ENCODE data around the gene SPHK1.
A peak's percentile ranks its signal among the peaks of the same experiment; 100 is the strongest.
"Not testable (repeated sequence)": the region's sequence is repeated elsewhere in the genome, so short reads cannot be mapped to it uniquely, and the experiment has no call there.

SPHK1 gene, protein sequence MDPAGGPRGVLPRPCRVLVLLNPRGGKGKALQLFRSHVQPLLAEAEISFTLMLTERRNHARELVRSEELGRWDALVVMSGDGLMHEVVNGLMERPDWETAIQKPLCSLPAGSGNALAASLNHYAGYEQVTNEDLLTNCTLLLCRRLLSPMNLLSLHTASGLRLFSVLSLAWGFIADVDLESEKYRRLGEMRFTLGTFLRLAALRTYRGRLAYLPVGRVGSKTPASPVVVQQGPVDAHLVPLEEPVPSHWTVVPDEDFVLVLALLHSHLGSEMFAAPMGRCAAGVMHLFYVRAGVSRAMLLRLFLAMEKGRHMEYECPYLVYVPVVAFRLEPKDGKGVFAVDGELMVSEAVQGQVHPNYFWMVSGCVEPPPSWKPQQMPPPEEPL

DNA sequence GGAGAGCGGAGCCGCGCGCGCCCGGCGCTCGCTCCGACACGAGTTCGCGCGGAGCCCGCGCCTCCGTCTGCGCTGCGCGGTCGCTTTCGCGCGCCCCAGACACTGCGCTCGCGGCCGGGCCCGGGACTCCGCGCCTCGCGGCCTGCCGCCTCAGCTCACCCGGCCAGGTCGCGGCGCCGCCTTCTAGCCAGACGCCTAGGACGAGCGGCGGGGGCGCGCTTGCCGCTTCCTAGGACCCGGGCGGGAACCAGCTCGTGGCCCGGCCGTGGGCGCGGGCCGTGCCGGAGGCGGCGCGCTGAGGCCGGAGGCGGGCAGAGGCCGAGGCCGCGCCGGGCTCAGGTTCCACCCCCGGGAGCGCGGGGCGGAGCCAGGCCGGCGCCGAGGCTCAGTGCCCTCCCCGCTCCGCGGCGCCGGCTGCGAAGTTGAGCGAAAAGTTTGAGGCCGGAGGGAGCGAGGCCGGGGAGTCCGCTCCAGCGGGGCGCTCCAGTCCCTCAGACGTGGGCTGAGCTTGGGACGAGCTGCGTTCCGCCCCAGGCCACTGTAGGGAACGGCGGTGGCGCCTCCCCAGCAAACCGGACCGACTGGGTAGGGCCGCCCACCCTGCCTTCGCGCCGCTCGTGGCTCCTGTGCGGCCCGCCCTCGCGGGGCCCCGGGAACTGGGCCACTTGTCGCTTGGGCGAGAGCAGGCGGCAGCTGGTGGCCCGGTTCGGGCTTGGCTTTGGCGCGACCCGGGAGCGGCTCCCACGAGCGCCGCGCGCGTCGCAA is at the start of gene SPHK1:
TSS of gene SPHK1 (plus strand) at position 388 of the 765 bp plus-strand sequence. CDS start 1,036 bp downstream, outside the sequence.
- DNase-seq, result peak; percentile 91

DNA sequence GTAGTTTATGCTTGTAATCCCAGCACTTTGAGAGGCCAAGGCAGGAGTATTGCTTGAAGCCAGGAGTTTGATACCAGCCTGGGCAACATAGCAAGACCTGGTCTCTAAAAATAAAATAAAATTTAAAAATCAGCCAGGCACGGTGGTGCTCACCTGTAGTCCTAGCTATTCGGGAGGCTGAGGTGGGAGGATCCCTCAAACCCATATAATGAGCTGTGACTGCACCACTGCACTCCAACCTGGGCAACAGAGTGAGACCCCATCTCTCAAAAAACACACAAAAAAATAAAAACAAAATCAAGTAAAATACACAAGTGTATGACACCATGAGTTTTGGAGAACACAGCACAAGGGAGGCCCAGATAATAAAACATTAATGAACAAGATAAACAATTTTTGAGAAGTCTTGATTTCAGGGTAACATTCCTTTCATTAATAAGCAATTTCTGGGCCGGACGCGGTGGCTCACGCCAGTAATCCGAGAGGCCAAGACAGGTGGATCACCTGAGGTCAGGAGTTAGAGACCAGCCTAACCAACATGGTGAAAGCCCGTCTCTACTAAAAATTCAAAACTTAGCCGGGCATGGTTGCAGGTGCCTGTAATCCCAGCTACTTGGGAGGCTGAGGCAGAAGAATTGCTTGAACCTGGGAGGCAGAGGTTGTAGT is 48.6 kb upstream of the SPHK1 start:
- DNase-seq, result no peak

DNA sequence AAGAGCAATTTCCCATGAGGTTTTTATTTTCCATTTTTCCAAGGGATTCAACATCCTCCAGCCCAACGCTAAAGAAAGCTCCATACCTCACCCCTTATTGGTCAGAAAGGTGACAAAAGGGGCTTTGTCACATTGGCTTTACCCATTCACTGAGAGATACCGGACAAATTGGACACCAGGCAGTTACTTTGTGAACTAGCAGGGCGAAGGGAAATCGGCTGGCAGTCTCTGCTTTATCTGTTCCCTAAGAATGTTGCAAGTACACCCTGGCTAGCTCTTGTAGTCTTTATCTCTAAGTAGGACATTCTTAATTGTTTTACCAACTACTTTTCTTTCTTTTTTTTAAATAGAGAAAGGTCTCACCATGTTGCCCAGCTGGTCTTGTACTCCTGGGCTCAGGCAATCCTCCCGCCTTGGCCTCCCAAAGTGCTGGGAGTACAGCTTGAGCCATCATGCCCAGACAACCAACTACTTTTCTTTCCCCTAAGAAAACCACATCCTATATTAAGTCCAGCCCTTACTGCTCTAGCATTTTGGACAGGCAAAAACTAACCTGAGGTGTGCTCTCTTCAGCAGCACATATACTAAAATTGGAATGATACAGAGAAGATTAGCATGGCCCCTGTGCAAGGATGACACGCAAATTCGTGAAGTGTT is 47.5 kb upstream of the SPHK1 start:
- DNase-seq, result no peak

DNA sequence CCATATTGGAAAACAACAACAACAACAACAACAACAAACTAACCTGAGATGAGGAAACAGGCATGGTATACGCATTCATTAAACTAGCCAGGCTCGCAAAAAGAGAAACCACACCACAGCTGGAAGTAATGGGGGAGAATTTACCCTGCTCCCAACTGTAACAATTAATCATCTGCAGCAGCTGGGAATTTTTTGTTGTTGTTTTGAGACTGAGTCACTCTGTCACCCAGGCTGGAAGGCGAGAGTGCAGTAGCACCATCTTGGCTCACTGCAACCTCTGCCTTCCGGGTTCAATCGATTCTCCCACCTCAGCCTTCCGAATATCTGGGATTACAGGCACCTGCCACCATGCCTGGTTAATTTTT is 47.0 kb upstream of the SPHK1 start:
- no peak for DNase-seq

DNA sequence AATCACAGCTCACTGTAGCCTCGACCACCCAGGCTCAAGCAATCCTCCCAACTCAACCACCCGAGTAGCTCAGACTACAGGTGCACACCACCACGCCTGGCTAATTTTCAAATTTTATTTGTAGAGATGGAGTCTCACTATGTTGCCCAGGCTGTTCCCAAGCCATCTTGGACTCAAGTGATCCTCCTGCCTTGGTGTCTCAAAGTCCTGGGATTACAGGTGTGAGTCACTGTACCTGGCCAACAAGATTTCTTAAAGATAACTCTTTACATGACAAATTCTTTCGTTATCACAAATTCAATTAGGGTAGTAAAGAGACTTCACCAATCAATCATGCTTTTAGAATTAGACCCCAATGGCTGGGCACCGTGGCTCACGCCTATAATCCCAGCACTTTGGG is 43.1 kb upstream of the SPHK1 start:
- no peak for DNase-seq

DNA sequence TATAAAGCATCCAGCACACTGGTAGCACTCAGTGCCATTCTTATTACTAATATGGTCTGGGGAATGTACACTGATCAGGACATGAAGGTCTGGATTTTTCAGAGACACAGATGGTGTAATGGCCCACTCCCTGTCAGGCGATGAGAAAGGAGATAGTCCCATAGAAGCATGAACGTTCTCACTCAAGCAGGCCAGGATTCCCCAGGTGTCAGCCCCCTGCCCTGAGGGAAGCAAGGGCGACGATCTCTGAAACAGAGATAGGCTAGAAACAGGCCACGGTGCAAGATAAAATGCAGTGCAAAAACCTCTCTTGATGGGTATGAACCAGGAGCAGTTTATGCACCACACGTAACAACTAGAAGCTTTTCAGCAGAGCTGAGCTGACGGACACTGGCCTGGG is 41.3 kb upstream of the SPHK1 start:
- DNase-seq, result no peak

DNA sequence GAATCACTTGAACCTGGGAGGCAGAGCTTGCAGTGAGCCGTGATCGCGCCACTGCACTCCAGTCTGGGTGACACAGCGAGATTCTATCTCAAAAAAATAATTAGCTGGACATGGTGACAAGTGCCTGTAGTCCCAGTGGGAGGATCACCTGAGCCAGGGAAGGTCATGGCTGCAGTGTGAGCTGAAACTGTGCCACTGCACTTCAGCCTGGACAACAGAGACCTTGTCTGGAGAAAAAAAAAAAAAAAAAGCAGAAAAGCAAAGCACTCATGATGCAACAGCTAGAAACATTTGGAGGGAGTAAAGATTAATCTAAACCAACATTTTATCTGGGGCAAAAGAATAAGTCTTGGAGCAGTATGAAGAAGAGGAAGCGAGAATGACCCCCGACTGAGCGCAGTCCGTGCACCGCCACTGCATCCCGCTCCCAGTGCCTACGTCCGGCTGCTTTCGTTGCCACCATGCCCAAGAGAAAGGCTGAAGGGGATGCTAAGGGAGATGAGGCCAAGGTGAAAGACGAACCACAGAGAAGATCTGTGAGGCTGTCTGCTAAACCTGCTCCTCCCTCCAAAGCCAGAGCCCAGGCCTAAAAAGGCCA is 38.9 kb upstream of the SPHK1 start:
- no peak for DNase-seq

DNA sequence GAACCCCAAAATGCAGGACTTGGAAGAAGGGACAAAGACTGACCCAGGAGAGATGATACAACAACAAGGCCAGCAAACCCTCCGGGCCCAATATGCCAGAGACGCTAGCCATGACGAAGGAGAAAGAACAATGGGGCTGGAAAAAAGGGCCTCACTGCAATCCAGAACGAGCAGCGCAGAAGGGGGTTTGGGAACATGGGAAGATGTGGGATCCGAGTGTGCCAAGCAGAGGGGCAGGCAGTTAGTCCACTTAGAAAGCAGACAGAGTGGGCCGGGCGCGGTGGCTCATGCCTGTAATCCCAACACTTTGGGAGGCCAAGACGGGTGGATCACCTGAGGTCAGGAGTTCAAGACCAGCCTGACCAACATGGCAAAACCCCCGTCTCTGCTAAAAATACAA is 37.5 kb upstream of the SPHK1 start:
- DNase-seq, result not testable (repeated sequence)

DNA sequence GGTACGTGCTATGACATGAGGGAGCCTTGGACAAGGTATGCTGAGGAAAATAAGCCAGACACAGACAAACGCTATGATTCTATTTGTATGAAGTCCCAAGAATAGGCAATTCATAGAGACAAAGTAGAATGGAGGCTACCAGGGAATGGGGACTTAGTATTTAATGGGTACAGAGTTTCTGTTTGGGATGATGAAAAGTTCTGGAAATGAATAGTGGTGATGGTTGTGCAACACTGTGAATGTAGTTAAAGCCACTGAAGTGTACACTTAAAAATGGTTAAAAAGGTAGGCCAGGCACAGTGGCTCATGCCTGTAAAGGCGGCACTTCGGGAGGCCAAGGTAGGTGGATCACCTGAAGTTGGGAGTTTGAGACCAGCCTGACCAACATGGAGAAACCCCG is 33.9 kb upstream of the SPHK1 start:
- DNase-seq, result no peak

DNA sequence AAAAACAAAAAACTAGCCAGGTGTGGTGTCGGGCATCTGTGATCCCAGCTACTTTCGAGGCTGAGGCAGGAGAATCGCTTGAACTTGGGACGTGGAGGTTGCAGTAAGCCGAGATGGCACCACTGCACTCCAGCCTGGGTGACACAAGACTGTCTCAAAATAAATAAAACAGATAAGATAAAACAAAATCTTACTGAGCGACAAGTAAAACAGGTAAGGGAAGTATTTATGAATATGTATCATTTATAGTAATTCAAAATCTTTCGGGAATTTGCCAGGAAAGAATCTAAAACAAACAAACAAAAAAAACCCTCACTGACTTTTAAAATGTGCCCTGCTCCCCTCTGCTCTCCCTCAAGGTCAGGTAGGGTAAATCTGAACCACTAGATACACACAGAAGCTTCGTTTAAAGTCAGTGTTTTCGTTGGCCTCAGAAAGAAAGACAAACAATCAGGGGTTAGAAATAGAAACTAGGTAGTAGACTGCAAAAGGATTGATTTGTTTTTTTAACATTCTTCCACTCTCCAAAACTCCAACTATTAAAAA is 32.8 kb upstream of the SPHK1 start:
- no peak for DNase-seq

DNA sequence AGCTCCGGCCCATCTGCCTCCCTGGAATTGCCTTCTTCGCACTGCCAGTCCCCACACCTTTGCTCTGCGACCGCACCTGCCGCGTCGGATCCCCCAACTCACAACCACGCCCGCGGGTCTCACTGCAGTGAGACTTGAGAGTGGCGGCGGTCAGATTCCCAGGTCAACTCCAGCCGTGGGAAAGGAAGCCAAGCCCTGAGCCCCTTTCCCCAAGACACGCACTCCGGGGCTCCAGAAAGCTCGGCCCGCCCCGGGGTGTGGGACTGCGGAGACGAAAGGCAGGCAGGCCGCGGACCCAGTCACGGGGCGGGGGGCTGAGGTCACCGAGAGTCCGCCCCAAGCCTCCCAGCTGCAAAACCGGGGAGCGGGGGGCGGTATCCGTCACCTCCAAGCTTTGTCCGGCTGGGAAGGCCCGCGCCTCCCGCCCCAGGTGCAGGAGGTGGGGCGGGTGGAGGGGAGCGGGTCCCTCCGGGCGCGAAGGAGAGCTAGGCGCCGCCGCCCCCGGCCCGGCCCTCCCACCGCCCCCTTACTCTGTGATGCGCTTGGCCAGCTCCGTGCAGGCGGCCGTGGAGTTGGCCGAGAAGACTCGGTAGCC is 31.3 kb upstream of the SPHK1 start:
- DNase-seq, result peak; percentile 49

DNA sequence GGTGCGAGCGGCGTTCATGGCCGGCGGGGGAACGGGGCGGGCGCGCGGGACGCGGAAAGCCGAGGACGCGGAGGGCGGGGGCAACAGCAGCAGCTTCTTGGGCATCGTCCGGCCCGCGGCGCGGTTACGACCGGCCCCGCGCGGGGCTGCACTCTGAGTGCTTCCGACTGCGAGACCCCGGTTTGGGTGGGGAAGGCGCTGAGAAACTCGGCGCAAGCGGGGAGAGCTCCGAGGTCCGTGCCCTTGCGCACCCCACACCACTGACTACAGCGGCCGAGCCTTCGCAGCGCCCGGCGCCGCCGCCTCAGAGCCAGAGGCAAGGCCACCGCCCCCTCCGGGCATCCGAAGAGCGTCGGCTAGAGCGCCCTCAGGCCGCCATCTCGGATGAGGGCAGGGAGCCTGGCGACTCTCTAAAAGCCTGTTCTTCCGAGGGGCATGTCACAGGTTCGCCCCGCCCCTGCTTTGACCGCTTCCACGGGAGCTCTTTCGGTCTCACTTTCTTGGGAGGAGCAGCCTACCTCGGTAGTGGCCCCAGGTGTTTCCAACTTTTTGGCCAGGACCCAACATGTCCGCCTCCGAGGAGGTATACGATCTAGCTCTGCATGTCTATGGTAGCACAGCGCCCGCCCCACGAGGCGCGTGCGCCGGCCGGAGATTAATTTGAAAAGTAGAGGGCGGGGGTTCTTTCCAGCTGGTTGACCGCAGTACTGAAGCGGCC is 30.7 kb upstream of the SPHK1 start, which contains the start of gene PRPSAP1:
TSS of gene PRPSAP1 (minus strand) at position 318 of the 718 bp plus-strand sequence. CDS start at position 105, 213 bp downstream.
- peak; percentile 94 for DNase-seq

DNA sequence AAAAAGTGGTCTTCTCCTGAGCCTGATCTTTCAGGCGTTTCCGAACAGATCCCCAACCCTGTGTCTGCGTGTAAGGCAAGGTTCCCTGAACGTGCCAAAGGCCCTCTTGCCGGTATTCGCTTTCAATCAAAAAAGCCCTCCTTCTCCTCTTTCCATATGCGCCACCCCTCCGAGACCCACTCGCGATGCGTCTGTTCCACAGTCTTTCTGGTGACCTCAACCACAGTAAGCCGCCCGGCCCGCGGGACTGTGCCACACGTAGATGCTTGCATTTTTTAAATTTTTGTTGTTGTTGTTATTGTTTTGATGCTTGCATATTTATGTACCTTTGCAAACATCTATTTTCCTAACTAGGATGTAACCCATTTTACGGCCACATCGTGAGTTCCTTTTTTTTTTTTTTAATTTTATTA is 30.1 kb upstream of the SPHK1 start:
- no peak for DNase-seq

DNA sequence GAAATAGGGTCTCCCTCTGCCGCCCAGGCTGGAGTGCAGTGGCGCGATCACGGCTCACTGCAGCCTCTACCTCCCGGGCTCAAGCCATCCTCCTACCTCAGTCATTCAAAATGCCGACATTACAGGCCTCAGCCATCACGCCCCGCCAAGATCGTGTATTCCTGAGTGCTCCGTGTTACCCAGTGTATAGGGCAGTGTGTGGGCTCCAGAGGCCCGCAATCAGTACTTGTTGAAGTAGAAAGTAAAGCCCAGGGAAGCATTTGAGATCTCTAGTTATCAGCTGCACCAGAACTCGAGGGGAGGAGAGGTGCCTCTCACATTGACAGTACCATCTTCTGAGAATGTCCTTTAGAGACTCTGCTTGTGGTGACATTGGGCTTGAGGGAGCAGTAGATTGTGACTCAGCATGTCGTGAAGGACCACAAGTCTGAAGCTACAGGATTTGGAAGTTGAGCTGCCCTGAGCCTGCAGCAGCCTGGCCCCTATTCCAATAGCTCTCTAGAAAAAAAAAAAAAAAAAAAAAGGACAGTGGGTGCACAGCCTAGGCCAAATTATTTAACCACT is 29.6 kb upstream of the SPHK1 start:
- DNase-seq, result no peak

DNA sequence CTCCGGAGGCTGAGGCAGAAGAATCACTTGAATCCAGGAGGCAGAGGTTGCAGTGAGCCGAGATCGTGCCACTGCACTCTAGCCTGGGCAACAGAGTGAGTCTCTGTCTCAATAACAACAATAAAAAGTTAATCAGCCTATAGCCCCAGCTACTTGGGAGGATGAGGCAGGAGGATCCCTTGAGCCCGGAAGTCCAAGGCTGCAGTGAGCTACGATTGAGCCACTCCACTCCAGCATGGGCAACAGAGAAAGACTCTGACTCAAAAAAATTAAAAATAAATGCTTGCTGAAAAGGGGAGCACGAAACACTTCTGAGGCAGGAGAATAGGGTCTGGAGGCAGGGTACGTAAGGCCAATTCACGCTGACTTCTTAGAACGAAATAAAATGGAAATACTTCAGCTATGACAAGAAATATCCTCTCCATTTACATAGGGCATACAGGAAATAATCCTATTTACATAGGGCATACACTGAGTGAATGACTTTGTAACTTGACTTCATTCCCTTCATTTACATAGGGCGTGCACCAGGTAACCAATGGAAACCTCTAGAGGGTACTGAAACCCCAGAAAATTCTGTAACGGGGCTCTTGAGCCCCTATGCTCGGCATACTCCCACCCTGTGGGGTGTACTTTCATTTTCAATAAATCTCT is 27.5 kb upstream of the SPHK1 start:
- DNase-seq, result no peak

DNA sequence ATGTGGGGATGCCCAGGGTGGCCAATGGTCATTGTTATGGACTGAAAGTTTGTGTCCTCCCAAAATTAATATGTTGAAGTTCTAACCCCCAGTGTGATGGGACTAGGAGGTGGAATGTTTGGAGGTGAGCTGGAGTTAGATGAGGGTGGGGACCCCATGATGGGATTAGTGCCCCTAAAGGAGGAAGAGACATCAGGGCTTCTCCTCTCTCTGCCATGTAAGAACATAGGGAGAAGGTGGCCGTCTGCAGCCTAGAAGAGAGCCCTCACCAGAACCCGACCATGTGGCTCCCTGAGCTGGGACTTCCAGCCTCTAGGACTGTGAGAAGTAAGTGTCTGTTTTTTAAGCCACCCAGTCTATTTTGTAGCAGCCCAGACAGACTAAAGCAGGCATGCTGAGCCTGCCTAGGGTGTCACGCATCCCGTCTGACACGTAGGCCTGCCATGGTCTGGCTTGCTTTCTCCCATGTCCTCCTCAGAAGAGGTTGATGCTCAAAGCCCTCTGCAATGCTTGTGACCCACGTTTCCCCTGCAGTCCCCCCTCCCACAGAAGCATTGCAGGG is 26.7 kb upstream of the SPHK1 start:
- DNase-seq, result no peak

DNA sequence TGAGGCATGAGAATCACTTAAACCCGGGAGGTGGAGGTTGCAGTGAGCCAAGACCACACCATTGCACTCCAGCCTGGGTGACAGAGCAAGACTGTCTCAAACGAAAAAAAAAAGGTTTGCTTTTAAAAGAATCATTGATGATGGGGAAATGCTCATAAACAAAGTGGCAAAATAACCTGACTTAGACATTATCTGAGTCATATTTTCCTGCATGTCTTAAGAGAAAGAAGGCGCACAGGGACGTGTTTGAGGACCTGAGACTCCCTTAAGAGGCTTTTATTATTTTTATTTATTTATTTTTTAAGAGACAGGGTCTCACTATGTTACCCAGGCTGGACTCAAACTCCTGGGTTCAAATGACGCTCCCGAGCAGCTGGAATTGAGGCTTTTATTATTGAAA is 25.0 kb upstream of the SPHK1 start:
- no peak for DNase-seq

DNA sequence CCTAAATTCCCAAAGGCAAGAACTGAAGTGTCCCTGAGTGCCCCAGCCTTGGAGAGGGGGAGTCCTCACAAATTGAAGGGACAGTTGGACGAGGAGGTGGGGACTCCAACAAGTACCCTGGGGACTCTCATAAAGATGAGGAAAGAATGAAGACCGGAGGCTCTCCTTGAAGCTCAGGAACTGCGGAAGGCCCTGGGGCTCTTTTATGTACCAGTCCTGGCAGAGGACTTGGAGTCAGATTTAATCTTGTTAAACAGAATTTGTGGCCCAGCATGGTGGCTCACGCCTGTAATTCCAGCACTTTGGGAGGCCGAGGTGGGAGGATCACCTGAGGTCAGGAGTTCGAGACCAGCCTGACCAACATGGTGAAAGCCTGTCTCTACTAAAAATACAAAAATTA is 24.6 kb upstream of the SPHK1 start:
- not testable (repeated sequence) for DNase-seq

DNA sequence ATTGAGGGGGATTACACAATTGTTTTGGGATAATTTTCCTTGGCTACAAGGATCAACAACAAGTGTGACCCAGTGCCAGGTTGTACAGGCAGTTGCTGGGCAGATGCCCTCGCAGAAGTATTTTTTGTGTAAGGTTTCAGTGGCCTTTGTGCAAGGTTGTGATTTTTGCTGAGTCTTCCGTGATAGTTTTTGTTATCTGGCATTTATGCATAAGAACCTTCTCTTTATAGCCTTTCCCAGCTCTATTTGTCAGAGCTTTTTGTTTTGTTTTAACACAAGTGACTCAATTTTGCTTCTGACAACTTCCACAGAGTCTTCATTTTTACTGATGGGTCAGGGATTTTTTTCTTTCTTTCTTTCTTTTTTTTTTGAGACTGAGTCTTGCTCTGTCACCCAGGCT is 23.9 kb upstream of the SPHK1 start:
- no peak for DNase-seq

Data from suppressor macrophage treated with lipopolysaccharide for 4 hours (primary cell).